HG03460 (cell line): ENCODE data around the gene ACTL9.
"Not testable (repeated sequence)": the region's sequence is repeated elsewhere in the genome, so short reads cannot be mapped to it uniquely, and the experiment has no call there.

ENCODE experiments used
- ATAC-seq: cut with Tn5 transposase; IDR thresholded peaks from one replicate; pipeline ENCODE4 v1.9.1; 2021; ENCODE audit not compliant: unreplicated experiment

ACTL9 gene, protein sequence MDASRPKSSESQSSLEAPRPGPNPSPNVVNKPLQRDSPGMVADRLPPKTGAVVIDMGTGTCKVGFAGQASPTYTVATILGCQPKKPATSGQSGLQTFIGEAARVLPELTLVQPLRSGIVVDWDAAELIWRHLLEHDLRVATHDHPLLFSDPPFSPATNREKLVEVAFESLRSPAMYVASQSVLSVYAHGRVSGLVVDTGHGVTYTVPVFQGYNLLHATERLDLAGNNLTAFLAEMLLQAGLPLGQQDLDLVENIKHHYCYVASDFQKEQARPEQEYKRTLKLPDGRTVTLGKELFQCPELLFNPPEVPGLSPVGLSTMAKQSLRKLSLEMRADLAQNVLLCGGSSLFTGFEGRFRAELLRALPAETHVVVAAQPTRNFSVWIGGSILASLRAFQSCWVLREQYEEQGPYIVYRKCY

DNA sequence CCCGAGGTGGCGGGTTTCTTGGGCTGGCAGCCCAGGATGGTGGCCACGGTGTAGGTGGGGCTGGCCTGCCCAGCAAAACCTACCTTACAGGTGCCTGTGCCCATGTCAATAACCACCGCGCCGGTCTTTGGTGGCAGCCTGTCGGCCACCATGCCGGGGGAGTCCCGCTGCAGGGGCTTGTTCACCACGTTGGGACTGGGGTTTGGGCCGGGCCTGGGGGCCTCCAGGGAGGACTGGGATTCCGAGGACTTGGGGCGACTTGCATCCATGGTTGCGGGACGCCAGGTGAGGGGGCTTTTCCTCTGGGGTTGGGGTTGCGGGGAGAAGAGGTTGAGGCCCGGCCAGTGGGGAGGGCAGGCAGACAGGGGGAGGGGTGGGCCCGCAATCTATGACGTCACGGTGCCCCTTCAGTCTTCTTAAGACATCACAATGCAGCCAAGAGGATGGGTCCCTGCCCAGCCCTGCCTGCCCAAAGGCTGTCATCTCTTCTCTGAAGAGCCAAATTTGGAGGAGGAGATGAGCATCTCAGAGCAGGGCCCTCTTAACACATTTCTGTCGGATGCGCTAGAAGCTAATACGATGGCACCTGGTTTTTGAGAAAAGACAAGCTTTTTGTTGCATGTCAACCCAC is at the start of gene ACTL9:
Gene ACTL9 (minus strand): TSS at position 363 of the 631 bp plus-strand sequence. CDS start 94 bp downstream, at position 269.
- no peak for ATAC-seq

GRCh38 chr19:8739291-8740065 is 40.9 kb upstream of the ACTL9 start:
- ATAC-seq: not testable (repeated sequence)

DNA sequence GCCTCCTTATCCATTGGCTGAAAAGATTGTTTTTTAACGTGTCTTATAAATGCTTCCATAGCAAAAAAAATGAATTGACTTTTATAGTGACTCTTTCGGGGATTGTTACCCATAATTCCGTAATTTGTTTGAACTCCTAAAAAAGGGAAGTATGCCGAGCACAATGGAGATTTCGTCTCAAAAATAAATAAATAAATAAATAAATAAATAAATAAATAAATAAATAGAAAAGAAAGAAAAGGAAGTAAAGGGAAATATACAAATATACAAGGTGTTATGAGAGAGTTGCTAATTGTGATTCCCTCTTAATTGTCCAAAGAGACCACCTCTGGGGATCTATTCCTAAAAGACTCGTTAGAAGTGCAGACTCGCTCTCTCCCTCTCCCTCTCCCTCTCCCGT is 39.8 kb upstream of the ACTL9 start:
- no peak for ATAC-seq

DNA sequence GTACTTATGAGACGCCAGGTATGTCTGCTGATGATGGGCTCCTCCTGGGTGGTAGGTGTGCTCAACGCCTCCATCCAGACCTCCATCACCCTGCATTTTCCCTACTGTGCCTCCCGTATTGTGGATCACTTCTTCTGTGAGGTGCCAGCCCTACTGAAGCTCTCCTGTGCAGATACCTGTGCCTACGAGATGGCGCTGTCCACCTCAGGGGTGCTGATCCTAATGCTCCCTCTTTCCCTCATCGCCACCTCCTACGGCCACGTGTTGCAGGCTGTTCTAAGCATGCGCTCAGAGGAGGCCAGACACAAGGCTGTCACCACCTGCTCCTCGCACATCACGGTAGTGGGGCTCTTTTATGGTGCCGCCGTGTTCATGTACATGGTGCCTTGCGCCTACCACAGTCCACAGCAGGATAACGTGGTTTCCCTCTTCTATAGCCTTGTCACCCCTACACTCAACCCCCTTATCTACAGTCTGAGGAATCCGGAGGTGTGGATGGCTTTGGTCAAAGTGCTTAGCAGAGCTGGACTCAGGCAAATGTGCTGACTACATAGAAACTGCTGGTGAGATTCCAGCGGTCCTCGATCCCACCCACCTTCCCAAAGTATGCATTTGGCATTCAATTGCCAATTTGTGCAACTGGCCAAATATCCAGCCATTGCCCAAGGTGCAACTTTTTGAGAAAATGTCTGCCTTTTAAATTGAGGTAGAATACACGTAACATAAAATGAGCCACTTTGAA is 33.0 kb upstream of the ACTL9 start:
- no peak for ATAC-seq

DNA sequence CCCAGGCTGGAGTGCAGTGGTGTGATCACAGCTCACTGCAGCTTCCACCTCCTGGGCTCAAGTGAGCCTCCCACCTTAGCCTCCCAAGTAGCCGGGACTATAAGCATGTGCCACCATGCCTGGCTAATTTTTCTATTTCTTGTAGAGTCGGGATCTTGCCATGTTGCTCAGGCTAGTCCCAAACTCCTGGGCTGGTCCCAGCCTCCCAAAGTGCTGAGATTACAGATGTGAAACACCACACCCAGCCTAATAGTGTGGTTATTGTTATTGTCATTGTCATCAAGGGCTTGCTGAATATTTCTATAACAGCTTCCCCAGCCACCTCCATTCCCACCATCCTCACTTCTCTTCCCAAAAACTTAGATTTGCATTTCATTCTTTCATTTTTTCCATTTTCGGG is 25.7 kb upstream of the ACTL9 start:
- ATAC-seq: no peak

- no peak for ATAC-seq
These were observed 23.4 kb upstream of the ACTL9 start for GRCh38 chr19:8722032-8722431.

DNA sequence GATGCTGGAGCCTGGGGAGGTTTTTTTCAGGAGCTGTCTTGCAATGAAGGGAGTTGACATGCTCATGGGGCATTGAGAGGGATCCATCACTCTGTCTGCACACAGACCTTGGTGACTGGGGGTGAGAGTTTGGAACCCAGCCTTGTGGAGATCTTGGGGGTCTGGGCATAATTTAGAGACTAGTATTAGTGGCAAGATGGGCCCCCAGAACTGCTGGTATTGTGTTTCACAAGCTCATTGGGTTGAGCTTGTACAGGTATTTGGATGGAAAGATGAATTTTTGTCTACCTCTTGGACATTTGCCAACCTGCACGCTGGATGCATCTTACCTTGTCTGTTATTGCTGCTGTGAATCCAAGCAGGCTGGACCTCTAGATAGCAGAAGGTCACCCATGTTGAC is 22.7 kb upstream of the ACTL9 start, which contains the start of gene OR2Z1:
Gene OR2Z1 (plus strand): TSS at position 301 of the 400 bp plus-strand sequence. CDS start 9,395 bp downstream, outside the sequence.
- ATAC-seq: no peak

GRCh38 chr19:8710337-8710736 is 11.7 kb upstream of the ACTL9 start:
- not testable (repeated sequence) for ATAC-seq

- ATAC-seq: no peak
These were observed 7.1 kb upstream of the ACTL9 start for GRCh38 chr19:8705742-8706141.

DNA sequence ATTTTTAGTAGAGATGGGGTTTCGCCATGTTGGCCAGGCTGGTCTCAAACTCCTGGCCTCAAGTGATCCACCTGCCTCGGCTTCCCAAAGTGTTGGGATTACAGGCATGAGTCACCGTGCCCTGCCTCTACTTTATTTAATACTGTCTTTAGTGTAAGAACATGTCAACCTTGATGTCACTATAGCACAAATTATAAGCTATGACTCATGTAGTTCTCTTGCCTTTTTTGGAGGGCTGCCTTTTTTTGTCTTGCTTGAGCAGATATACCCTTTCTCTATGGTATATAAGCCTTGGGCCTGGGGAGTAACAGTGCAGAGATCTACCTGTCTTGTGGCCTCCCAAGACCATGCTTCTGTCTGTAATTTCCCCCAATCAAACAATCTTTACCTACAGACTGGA is 6.7 kb upstream of the ACTL9 start:
- not testable (repeated sequence) for ATAC-seq

- no peak for ATAC-seq
These were observed 4.6 kb upstream of the ACTL9 start for GRCh38 chr19:8703223-8703622.

- ATAC-seq: no peak
These were observed 3.8 kb upstream of the ACTL9 start for GRCh38 chr19:8702350-8702749.

DNA sequence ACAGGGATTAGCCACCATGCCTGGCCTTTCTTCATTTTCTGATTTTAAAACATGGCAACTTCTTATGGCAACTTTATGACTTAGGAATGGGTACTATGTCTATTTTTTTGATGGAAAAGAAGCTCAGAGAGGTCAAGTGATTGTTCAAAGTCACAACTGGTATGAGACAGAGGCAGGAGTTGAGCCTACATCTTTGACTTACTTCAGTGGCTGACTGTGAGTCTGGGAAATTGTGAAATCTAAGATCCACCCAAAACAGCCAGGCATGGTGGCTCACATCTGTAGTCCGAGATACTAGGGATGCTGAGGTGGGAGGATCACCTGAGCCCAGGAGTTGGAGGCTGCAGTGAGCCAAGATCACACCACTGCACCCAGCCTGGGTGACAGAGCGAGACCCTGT is 2.4 kb upstream of the ACTL9 start:
- no peak for ATAC-seq

DNA sequence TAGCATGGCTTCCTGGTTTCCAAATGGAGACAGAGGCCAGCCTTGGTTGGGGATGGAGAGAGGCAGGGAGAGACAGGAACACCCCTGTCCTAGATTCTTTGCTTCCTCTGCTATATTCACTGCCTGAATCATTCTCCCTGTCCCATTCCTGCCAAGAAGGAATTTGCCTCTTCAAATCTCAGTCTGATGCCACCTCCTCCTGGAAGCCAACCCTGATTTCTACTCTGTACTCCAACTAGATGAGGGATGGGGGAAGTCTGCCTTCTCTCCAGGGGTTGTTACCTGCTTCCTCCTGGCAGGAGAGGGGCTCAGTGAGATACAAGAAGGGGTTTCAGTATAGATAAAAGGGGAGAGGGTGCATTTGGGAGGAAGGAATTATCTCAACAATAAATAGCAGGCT is 1.3 kb upstream of the ACTL9 start:
- no peak for ATAC-seq

- ATAC-seq: no peak
These were observed 743 bp downstream of the ACTL9 start for GRCh38 chr19:8697671-8698432.

DNA sequence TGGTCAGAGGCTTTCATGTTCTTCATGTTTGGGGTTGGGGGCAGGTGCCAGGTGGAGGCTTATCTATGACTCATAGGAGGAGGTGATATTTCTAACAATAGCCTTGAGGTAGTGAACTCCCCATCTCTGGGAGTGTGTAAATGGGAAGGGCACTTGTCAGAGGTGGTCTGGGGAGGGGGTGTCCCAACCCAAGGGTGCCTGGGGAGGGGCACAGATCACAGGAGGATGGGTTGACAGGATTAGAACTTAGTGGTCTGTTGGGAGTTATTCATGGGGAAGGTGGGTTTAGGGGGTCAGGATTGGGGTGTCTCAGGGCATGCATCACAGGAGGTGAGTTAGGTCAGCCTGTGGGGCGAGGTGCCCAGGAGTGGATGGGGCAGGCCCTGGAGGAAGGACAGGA is 1.6 kb downstream of the ACTL9 start:
- no peak for ATAC-seq

DNA sequence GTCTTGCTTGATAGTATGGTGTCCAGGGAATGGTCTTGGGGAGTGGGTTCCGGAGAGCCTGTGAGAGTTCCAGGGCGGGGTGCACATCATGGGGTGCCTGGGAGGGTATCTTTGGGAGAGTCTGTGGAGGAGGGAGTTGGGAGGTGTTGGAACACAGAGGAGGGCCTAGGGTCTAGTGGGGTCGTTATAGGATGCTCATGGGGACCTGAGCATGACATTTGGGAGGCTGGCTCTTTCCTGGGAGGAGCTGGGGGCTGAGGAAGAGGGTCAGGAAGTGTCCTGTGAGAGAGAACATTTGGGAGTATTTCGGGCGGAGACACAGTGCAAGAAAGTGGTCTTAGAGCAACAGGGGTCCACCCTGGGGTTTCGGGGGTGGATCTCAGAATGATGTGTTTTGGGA is 2.7 kb downstream of the ACTL9 start:
- ATAC-seq: no peak

- ATAC-seq: no peak
These were observed 3.1 kb downstream of the ACTL9 start for GRCh38 chr19:8695501-8695900.

DNA sequence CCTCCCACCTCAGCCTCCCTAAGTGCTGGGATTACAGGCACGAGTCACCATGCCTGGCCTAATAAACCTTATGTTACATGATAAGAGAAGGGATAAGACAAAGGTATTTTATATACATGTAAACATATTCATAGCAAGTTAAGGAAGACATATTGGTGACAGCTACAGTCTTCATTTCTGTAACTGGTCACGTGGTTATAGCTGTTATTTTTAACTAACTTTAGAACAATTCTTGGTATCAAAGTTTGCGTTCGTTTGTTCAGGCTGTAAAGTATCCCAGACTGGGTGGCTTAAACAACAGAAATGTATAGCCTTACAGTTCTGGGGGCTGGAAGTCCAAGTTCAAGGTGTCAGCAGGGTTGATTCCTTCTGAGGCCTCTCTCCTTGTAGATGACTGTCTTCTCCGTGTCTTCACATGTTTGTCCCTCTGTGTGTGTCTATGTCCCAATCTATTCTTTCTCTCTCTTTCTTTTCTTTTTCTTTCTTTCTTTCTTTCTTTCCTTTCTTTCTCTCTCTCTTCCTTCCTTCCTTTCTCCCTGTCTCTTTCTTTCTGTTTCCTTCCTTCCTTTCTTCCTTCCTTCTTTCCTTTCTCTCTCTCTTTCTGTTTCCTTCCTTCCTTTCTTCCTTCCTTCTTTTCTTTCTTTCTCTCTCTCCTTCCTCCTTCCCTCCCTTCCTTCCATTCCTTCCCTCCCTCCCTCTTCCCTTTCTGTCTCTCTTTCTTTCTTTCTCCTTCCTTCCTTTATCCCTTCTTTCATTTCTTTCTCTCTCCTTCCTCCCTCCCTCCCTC is 7.6 kb downstream of the ACTL9 start:
- no peak for ATAC-seq
